ENCODE data around the gene PRSS12.
"Not testable (repeated sequence)": the region's sequence is repeated elsewhere in the genome, so short reads cannot be mapped to it uniquely, and the experiment has no call there.

PRSS12 gene, protein sequence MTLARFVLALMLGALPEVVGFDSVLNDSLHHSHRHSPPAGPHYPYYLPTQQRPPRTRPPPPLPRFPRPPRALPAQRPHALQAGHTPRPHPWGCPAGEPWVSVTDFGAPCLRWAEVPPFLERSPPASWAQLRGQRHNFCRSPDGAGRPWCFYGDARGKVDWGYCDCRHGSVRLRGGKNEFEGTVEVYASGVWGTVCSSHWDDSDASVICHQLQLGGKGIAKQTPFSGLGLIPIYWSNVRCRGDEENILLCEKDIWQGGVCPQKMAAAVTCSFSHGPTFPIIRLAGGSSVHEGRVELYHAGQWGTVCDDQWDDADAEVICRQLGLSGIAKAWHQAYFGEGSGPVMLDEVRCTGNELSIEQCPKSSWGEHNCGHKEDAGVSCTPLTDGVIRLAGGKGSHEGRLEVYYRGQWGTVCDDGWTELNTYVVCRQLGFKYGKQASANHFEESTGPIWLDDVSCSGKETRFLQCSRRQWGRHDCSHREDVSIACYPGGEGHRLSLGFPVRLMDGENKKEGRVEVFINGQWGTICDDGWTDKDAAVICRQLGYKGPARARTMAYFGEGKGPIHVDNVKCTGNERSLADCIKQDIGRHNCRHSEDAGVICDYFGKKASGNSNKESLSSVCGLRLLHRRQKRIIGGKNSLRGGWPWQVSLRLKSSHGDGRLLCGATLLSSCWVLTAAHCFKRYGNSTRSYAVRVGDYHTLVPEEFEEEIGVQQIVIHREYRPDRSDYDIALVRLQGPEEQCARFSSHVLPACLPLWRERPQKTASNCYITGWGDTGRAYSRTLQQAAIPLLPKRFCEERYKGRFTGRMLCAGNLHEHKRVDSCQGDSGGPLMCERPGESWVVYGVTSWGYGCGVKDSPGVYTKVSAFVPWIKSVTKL
- 0 to 0.07 reads per million in 2 donors for total RNA-seq

DNA sequence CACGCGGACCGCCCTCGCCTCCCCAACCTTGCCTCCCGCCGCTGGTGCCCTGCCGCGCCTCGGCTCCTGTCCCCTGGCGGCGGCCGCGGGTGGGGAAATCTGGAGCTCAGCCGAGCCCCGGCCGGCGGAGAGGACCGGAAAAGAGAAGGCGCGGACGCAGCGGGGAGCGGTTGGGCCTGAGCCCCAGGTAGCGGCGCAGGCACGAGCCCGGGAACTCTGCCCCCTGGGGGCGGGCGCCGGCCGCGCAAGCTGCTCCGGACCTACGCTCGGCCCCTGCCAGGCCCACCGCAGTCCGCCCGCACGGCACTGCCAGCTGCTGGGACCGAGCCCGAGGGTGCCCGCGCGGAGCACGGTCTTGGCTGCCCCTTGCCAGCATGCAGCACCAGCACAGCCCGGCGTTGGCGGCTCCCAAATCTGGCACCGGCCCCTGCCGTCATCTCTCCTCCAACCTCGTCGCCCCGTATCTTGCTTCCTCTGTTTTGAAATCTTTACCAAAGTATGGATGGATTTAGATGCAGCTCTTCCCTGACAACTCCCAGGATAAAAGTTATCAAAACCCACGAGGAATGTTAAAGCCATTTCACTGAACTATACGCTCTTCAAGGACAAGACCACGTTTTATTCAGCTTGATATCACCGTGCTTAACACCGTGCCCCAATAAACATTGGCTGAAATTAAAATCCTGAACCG, at the start of gene PRSS12:
Gene PRSS12, minus strand, starts transcription at position 161 of the 691 bp plus-strand sequence. CDS start 283 bp downstream, outside the sequence.
- peak; percentile 33 for DNase-seq

DNA sequence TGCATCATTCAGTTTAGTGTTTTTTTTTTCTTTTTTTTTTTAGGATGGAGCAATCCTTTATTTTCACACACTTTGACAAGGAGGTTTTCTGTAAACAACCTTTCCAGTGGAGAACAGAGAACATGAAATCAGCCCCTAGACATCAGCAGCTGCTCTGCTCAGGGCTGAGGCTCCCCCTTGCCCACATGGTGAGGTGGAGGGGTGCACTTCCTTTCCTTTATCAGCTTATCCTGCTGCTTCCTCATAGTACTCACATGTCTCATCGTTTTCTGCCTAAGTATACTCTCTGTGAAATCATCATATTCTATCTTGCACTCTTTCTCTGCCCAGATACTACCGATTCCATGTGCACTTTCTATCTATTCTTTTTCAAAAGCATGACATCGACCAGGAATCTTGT, 47.6 kb upstream of the PRSS12 start:
- DNase-seq: no peak

DNA sequence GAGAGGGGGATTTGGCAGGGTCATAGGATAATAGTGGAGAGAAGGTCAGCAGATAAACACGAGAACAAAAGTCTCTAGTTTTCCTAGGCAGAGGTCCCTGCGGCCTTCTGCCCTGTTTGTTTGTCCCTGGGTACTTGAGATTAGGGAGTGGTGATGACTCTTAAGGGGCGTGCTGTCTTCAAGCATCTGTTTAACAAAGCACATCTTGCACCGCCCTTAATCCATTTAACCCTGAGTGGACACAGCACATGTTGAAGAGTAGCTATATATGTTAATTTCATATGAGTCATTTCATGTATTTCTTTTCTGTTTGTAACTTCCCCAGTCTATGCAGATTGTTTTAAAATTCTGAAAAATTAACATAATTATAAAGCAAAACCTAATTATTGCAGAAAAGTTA, 47.1 kb upstream of the PRSS12 start:
- not testable (repeated sequence) for DNase-seq

DNA sequence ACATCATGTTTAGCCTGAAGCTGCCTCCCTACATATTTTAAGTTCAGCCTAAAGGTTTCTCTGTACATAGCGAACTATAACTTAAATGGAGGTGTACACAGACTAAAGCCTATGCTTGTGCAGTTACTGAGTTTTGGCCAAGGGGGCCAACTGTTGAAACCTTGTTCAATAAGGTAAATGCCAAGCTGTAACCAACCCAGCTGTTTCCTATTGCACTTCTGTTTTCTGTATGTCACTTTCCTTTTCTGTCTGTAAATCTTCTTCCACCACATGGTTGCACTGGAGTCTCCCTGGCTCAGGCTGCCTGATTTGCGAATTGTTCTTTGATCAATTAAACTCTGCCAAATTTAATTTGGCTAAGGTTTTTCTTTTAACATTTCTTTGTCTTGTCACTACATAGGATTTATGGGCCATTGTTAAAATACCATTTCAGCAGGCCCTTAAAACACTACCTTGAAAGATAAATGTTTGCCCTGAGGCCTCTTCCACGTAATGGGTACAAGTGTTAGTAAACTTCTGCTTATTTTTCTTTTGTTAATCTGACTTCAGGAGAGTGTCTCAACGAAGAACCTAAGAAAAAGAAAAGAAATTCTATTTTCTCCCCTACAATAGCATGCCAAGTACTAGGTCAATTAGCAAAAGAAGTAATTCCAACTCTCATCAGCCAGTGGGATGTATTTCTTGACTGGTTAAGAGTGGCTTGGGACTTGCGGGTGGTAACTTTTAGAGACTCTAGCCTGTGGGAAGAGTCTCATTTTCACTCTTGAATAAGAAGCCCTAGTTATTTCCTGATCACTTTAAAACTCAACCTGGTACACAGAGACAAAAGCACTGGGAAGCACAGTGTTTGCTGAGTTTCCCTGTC, 45.7 kb upstream of the PRSS12 start:
- no peak for DNase-seq

DNA sequence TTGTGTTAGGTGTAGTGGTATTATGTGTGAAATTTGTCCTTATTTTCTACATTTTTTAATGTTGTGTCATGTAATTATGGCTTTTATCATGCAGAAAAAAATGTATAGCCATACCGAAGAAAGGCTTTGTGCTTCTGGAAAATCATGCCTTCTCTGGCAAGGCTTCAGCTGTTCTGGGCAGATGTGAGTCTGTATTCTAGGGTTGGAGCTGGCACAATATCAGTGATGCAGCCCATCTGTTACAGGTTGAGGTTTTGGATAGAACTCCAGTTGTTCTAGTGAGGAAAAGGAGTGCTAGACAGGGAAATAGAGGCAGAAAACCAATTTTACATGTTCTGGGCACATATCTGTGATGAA, 44.8 kb upstream of the PRSS12 start:
- DNase-seq: no peak

DNA sequence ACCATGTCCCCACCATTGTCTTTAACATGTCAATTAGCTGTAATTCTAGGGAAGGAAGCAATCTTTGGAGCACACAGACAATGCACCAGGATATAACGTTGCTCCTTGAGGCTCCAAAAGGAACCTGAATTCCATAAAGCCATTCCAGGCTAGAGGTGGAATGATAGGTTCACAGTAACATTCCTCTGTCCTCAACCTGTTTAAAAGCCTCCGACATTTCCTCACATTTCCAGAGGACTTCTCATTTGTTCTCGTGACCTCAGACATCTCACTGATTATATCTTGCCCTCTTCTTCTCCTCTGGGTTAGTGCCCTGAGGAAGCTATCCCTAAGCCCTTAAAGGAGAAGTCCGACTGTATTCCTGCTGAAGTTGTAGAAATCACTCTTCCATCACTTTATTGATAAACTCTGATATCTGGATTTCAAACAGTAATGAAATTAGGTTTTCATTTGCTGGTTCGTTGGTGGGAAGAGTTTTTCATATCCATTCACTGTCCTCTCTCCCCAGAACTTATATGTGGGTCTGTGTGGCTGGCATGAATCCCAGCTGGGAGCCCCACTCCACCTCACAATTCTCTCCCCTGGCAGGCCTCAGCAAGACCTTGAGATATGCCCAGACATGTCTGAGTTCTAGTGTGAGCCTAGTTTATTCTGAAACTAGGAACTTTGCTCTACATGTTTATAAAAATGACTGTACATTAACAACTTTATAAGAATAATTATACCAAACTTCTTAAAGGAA, 44.2 kb upstream of the PRSS12 start:
- no peak for DNase-seq

DNA sequence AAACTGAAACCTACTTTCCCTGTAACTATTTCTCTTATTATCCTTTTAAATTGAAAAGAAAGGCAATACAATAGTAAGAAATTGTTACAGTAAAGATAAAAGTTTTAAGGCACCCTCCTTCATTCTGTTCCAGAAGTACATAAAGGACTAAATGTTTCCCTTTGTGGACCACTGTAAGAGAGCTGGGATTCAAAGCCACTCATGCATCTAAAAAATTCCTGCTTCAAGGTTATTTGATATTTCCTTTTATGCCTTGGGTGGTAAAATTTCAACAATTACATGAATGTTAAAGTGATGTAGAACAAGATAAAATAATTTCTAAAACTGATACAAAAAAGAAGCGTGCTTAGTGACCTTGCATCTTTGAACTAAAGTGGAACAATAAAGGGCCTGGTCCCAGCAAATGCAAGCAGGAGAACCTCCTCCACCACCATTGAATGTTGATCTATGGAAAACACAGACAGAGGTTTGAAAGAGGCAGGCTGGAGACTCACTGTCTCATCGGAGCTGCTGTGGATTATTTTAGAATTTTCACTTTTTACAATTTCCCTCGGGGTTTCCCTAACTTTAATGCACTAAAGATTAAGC, 42.3 kb upstream of the PRSS12 start:
- DNase-seq: no peak

DNA sequence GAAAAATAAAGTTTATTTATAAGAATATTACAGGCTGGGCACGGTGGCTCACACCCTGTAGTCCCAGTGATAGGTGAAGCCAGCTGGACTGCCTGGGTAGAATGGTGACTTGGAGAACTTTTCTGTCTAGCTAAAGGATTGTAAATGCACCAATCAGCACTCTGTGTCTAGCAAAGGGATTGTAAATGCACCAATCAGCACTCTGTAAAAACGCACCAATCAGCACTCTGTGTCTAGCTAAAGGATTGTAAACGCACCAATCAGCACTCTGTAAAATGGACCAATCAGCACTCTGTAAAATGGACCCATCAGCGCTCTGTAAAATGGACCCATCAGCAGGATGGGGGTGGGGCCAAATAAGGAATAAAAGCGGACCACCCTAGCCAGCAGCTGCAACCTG, 39.7 kb upstream of the PRSS12 start:
- not testable (repeated sequence) for DNase-seq

DNA sequence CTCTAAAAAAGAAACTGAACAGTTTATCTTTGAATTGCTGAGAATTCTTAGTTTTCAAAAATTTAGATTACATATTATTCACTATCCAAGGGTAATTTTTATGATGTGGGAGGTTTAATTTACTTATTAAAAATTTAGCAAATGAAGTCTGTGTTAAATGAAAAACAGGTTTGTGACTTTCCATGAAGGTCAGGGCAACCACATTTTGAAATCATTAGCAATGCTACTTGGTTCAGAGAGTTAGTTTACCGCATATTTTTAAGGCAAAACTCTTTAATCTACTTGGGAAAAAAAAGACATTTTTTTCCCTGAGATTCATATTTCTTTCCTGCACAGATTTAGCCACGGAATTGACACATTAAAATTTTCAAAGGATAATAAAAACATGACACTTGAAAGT, 37.3 kb upstream of the PRSS12 start:
- DNase-seq: no peak

DNA sequence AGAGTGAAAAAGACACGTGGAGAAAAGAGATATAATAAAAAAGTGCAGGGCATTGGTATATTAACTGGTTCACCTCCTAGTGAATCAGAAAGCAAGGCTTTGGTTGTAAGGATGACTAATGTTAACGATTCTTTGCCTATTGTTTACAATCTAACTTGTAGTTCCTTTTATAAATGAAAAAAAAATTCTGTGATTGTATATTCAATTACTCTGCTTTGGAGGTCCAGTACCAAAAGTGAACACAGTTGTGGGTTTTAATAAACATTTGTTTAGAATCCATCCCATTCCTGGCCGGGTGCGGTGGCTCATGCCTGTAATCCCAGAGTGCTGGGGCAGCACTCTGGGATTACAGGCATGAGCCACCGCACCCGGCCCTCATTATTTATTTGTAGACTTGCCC, 36.9 kb upstream of the PRSS12 start:
- no peak for DNase-seq

DNA sequence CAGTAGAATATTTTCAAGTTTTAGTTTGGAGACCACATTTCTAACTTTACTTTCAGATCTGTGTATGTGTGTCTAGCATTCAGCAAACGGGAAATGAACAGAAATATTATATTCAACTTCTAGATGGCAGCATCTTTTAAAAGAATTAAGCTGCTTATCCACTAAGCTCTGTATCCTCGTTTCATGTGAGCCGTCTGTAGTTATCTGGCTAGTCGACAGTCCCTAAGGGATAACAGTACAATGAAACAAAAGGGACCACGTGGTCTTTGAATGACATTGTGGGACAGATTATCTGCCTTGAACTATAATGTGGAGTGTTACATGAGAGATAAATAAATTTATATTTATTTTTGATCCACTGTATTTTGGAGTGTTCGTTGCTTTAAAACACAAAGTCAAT, 35.8 kb upstream of the PRSS12 start:
- no peak for DNase-seq

DNA sequence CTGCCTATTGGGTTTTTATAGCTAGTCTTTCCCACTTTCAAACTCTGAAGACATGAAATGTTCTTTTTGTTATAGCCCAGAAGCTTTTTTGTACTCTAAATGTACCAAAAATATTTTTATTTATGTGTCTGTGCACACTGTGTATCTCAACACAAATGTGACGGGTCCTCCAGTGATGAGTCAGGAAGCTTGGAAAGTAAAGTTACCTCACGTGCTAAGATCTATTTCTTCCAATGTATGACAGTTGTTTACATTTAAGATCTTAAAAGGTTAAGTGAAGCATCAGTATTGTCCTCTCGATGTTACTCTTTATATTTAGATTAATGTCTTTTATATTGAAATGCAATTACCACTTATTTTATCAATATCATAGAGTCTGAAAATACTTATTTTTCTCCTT, 29.1 kb upstream of the PRSS12 start:
- no peak for DNase-seq

DNA sequence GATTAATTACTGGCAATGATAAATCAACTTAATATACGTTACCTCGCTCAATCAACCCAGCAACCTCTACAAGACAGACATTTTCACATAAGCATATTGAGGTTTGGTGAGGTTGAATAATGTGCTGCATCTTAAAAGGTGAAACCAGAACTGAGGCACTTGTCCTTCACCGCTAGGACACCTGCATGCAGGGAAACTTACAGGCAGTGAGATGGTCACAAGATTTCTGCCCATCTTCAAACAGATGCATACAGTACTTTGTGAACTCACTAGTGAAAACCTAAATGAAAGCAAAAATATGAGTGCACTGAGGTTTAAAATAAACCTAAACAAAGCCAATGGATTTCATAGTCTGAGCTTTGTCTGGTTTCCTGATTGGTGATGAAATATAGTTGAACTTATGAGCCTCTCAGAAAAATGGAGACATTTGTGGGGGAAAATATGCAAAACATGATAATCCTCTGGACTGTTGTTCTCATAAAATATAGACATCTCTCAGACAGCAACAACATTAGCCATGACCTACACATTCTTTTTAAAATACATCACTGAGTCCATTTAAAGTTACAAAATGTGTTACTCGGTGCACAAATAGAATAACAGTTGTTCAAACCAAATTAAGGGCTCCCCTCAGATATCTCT, 20.9 kb upstream of the PRSS12 start:
- DNase-seq: no peak

DNA sequence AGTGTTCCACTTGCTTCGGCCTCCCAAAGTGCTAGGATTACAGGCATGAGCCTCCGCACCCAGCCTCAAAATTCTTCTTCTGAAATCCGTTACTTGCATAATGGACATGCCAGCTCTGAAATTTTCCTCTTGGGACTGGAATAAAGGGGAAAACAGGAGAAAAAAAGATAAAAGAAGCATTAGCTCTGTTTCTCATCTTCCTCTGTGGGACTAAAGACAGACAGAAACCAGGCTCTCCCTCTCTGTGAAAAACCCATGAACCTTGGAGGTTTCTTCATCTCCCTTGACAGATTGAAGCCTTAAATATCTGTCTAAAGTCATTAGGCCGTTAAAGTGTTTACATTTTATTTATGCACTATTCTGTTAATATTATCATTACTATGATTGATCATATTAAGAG, 19.4 kb upstream of the PRSS12 start:
- no peak for DNase-seq

DNA sequence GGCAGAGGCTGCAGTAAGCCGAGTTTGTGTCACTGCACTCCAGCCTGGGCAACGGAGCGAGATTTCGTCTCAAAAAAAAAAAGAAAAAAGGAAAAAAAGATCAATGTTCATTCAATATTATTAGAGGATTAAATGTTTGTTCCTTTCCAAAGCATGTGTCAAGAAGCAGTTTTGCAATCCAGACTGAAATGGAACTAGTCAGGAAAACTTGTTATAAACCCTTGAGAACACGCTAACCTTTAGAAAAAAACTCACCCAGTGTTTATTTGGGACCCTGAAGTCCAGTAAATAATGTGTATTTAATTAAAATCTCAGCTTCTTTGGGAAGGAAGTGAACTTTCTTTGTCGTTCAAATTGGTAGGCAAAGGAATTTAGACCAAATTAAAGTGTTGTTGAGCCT, 16.4 kb upstream of the PRSS12 start:
- no peak for DNase-seq

DNA sequence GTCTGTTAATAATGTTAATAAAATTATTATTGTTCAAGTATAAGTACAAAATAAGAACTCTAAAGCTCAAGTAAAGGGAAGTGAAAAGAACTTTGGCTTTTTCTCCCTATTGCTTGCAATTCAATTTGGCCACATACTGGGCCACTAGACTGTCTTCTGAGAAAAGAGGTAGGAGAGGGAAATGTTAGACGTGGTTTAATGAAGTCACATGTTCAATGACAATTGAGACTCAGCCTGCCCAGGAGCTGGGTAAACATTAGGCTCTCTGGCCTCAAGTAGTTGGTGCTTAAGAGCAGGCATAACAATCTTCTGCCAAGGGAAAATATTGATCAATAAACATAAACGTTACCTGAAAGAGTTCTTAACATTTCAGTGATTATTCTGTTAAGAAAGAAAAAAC, 15.1 kb upstream of the PRSS12 start:
- no peak for DNase-seq

DNA sequence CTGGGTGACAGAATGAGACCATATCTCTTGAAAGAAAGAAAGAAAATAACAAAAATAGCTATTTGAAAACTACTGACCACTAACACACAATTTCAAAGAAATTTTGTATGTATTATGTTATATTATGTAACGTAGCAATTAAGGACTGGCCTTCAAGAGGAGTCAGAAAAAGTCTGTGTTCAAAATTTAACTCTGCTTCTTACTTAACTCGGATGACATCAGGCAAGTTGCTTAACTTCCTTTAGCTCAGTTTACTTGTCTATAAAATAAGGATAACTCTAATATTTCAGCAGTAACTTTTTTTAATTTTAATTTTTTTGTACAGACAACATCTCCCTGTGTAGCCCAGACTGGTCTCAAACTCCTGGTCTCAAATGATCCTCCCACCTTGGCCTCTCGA, 14.6 kb upstream of the PRSS12 start:
- no peak for DNase-seq

DNA sequence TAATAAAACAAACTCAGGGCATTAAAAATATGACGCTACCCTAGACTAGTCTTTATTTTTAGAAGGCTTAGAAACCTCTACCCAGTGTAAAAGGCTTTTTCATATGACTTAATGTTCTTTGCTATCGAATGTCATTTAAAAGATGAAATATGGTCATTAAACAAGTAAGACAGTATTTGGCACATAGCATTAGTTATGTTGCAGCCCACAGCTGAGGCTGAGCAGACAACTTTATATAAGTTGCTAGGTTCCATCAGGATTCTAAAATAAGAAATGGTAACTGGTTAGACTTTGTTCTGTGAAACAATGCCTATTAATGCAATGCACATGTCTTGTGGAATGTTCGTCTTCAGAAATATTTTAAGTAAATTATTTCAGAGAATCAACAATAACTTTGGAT, 10.4 kb upstream of the PRSS12 start:
- DNase-seq: no peak

DNA sequence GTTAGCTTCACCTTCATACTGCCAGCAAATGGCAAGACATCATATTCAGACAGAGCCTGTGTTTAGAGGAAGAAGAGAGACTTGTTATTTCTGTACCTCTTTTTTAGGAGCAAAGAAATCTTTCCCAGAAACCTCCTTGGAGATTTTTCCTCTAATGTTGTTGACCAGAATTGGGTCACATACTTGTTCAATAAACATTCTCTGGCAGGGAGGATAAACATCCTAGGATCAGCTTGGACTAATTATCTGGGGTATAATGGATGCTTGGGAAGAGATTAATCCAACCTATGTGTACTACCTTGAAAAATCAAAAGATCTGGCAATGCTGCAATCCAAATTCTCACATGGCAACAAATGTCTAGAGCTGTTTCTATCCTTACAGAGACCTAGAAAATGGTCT, 8.4 kb upstream of the PRSS12 start:
- no peak for DNase-seq

DNA sequence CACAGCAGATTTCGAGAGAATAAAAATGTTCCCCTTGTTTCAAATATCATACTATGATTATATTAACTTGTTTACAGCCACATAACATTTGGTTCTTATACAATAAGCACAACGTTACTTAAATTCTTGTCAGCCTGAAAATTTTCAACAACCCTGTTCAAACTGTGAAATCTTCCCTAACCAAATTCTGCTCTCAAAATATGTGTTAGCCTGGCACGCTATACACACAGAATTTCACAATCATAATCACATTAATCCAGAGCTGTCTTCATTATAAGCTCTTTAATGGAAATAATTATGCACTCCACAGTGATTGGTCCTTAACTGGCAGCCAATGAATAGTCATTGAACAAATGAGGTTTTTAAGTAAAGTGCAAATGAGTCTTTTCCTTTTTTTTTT, 7.3 kb upstream of the PRSS12 start:
- DNase-seq: no peak

DNA sequence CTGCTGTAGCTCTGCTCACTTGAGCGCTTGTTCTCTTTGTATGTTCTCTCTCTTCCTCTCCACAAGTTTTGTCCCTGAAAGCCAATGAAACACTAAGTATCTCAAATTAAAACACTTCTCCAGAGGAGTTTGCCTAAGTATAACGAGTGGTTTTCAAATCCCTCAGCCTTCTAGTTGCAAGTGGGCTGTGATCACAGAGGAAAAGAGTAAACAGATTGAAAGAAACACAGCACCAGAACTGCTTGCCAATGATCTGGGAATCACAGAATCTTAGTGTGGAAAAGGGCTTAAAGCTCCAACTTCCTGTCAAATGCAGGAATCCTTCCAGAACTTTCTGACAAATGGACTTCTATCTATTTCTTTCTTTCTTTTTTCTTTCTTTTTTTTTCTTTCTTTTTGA, 4.8 kb upstream of the PRSS12 start:
- no peak for DNase-seq
